ENCODE measurements around the gene SNAI3.

Gene SNAI3

GRCh38 chr16:88678224-88678979 lies 7.9 kb downstream of the SNAI3 start:
- Histone ChIP-seq H3K27ac (ENCODE audit: extremely low read depth, low read depth, low read length) (no peak overlapping the region), H3K4me1 (ENCODE audit: control insufficient read depth, insufficient read depth, low read length) (no peaks in the 10 kb centered on the region), H3K9me3 (ENCODE audit: control insufficient read depth, insufficient read depth, low read depth, low read length) (no peaks in the 10 kb centered on the region), H3K36me3 (ENCODE audit: control insufficient read depth in 2 of 2, insufficient read depth in 1 of 2, low read length in 2 of 2) (no peaks in the 10 kb centered on the region), H3K4me3 (ENCODE audit: low read depth, low read length) (no peak overlapping the region)
- POLR2A ChIA-PET = no interaction called here
- TF ChIP-seq ZNF2 (tag by site-specific recombination; IDR thresholded peaks at IDR 0.05) (no peak), GLIS1 (tag by site-specific recombination; IDR thresholded peaks at IDR 0.05) (0 out of 2 replicates have a peak, but pooled peaks have one; percentile 6), REST (tag by site-specific recombination; IDR thresholded peaks at IDR 0.05) (no peak)
- CTCF ChIA-PET = no interaction called here

DNA sequence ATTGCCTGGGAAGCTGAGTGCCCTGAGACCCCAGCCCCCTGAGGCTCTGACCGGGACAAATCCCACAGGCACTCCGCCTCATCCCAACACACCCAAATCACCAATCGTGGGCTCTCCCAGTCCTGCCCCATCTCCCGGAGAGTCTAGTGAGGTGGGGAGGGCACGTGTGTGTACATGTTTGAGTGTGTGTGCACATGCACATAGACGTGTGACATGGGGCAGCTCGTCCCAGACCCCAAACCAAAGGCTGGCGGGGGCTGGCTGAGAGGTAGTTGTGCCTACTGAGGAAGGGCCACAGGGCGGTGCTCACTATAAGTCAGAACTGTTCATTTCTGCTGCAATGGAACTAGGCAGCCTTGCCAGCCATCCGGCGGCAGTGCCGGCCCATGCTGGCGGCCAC lies 8.6 kb downstream of the SNAI3 start:
- H3K36me3 ChIP-seq (ENCODE audit: control insufficient read depth in 2 of 2, insufficient read depth in 1 of 2, low read length in 2 of 2) = no peaks in the 10 kb centered on the region
- TF ChIP-seq ZNF423 (tag by site-specific recombination; IDR thresholded peaks at IDR 0.05) = no peak
- TF ChIP-seq PBX3 (CRISPR knock-in tag; IDR thresholded peaks at IDR 0.05) = no peak
- no peaks in the 10 kb centered on the region for H3K4me1 ChIP-seq (ENCODE audit: control insufficient read depth, insufficient read depth, low read length)
- CTCF ChIA-PET = no interaction called here
- H3K27ac ChIP-seq (ENCODE audit: extremely low read depth, low read depth, low read length) = no peak overlapping the region
- POLR2A ChIA-PET = interaction anchor here (1.1 kb wide), 1 partner anchor 15 kb away, joined by 3 read pairs; the partner anchor contains the start of gene MVD
- H3K9me3 ChIP-seq (ENCODE audit: control insufficient read depth, insufficient read depth, low read depth, low read length) = no peaks in the 10 kb centered on the region
- no peak overlapping the region for H3K4me3 ChIP-seq (ENCODE audit: low read depth, low read length)

DNA sequence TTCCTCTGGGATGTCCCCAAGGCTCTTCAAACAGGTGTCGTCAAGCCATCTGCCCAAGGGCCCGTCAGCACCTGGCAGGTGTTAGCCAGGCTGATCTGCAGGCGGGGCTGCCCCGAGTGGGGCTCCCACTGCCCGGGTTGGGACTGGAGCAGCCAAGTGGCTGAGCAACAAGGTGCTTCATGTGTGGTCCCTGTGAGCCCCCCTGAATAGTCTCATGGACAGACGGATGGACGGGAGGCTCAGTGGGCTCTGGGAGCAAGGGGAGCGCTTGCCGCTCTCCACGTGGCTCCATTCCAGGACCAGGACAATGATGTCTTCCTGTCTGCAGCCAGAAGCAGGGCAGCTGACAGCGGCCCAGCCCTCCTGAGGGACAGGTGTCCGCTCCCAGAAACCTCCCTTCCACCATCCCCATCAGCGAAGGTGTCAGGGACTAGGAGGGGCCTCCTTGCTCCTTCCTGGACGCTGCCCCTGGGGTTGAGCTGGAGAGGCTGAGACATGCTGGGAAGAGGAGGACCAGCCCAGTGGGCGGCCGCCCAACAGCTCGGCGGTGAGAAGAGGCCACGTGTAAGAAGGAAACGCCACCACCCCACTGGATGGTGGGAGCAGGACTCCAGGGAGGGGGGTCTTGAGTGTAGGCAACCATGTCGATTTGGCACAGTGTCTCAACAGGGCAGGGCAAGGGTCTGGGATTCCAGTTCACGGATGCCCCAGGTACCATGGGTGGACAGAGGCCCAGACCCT lies 9.6 kb downstream of the SNAI3 start:
- H3K27ac ChIP-seq (ENCODE audit: extremely low read depth, low read depth, low read length) = no peak overlapping the region
- ChIA-PET CTCF (no interaction called here), POLR2A (interaction anchor here (1.1 kb wide), 1 partner anchor 14 kb away, joined by 3 read pairs; the partner anchor contains the start of gene MVD)
- H3K4me1 ChIP-seq (ENCODE audit: control insufficient read depth, insufficient read depth, low read length) = no peaks in the 10 kb centered on the region
- H3K9me3 ChIP-seq (ENCODE audit: control insufficient read depth, insufficient read depth, low read depth, low read length) = no peaks in the 10 kb centered on the region
- H3K4me3 ChIP-seq (ENCODE audit: low read depth, low read length) = no peak overlapping the region
- no peaks in the 10 kb centered on the region for H3K36me3 ChIP-seq (ENCODE audit: control insufficient read depth in 2 of 2, insufficient read depth in 1 of 2, low read length in 2 of 2)
- TF ChIP-seq ZNF341 (tag by site-specific recombination; IDR thresholded peaks at IDR 0.05; ENCODE audit: low read depth) (no peak), ZNF366 (tag by site-specific recombination; conservative IDR thresholded peaks at IDR 0.05) (no peak), ZNF18 (tag by site-specific recombination; IDR thresholded peaks at IDR 0.05) (no peak), ZNF513 (tag by site-specific recombination; IDR thresholded peaks at IDR 0.05) (no peak), IKZF3 (tag by site-specific recombination; IDR thresholded peaks at IDR 0.05) (no peak), ZSCAN5A (tag by site-specific recombination; IDR thresholded peaks at IDR 0.05) (no peak), BCL11B (tag by site-specific recombination; IDR thresholded peaks at IDR 0.05; ENCODE audit: low read depth) (no peak), PBX3 (CRISPR knock-in tag; IDR thresholded peaks at IDR 0.05) (no peak), ZNF138 (tag by site-specific recombination; IDR thresholded peaks at IDR 0.05; ENCODE audit: borderline replicate concordance) (no peak)
- TF ChIP-seq, protein P1, sequence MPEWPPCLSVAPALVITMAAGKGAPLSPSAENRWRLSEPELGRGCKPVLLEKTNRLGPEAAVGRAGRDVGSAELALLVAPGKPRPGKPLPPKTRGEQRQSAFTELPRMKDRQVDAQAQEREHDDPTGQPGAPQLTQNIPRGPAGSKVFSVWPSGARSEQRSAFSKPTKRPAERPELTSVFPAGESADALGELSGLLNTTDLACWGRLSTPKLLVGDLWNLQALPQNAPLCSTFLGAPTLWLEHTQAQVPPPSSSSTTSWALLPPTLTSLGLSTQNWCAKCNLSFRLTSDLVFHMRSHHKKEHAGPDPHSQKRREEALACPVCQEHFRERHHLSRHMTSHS (tag by site-specific recombination; IDR thresholded peaks at IDR 0.05) = no peak
- TF ChIP-seq, protein P2, sequence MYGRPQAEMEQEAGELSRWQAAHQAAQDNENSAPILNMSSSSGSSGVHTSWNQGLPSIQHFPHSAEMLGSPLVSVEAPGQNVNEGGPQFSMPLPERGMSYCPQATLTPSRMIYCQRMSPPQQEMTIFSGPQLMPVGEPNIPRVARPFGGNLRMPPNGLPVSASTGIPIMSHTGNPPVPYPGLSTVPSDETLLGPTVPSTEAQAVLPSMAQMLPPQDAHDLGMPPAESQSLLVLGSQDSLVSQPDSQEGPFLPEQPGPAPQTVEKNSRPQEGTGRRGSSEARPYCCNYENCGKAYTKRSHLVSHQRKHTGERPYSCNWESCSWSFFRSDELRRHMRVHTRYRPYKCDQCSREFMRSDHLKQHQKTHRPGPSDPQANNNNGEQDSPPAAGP (tag by site-specific recombination; IDR thresholded peaks at IDR 0.05) = no peak
